ENCODE results near the gene PLCG1.
"Not testable (repeated sequence)": the region's sequence is repeated elsewhere in the genome, so short reads cannot be mapped to it uniquely, and the experiment has no call there.

The PLCG1 gene

DNA sequence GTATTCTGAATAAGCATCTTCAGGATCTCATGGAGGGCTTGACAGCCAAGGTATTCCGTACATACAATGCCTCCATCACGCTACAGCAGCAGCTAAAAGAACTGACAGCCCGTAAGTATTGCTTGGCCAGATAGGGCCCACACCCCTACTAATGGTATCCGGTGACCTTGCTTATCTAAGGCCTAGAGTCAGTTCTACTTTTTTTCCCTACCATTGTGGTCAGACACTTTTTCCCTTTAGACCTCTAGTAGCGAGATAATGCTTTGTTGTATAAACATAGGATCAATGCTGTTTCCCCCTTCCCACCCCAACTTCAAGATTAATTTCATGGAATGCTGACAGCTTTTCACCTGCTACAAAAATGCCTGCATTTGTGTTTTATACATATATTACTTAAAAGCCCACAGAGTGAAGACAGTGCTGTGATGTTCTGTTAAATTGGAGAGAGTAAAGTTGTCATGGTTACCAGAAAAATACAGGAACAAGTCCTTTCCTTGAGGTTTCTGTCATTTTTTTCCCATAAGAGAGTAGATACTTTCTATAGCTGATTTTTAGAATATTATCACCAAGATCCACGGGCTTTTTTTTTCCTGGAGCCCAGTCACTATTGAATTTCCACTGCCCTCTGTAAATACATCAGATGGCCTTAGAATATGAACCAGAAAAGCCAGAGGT, 20.9 kb upstream of the PLCG1 start:
- H3K27me3 Mint-ChIP-seq = no peaks in the 10 kb centered on the region

DNA sequence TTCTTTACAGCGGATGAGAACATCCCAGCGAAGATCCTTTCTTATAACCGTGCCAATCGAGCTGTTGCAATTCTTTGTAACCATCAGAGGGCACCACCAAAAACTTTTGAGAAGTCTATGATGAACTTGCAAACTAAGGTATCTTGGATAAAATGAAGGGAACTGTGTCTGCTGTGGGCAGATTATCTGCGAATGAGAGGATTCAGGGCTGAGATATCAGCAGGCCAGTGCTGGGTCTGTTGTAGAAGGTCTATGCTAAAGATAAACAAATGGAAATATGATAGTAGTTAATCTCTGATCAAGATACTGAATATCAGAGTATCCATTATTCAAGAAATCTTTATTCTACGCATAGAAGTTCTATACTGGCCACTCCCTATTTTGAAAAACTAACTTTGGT, 19.2 kb upstream of the PLCG1 start:
- H3K27ac Mint-ChIP-seq; ATAC-seq (replicated peaks); H3K27me3 Mint-ChIP-seq; DNase-seq; H3K4me1 Mint-ChIP-seq; H3K4me3 Mint-ChIP-seq; H3K9me3 Mint-ChIP-seq: not testable (repeated sequence)
- peaks cover 23 to 59% of the 10 kb centered on the region in 2 donors for H3K36me3 Mint-ChIP-seq

More for the DNA sequence above, 20.9 kb upstream of the PLCG1 start:
- no peaks in the 10 kb centered on the region for H3K9me3 Mint-ChIP-seq
- no peak overlapping the region for H3K27ac Mint-ChIP-seq
- no peak for DNase-seq
- H3K36me3 Mint-ChIP-seq = peaks cover 26 to 62% of the 10 kb centered on the region in 2 donors
- peaks cover 4 to 7% of the 10 kb centered on the region in 2 donors for H3K4me1 Mint-ChIP-seq
- H3K4me3 Mint-ChIP-seq = no peak overlapping the region
- no peak for ATAC-seq (replicated peaks)

DNA sequence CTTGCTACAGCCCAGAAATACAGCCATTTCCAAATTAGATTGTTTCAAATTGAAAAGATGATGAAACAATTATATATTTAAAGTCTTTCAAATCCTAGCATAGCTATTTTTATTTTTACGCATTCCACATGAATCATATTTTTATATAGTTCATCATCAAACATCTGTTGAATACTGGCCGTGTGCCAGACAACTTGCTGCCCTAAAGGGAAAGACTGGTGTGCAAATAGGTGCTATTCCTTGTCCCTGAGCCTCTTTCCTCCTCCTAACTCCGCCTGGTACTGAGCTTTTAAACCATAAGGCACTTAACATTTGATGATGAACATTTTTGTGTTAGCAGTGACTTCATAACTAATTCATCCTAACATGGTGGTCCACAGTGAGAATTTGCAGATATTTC, 18.7 kb upstream of the PLCG1 start:
- no peaks in the 10 kb centered on the region for H3K27me3 Mint-ChIP-seq
- H3K4me3 Mint-ChIP-seq = no peak overlapping the region
- no peaks in the 10 kb centered on the region for H3K4me1 Mint-ChIP-seq
- peaks cover 24 to 59% of the 10 kb centered on the region in 2 donors for H3K36me3 Mint-ChIP-seq
- no peak overlapping the region for H3K27ac Mint-ChIP-seq
- ATAC-seq (replicated peaks) = no peak
- DNase-seq = no peak
- H3K9me3 Mint-ChIP-seq = no peaks in the 10 kb centered on the region

DNA sequence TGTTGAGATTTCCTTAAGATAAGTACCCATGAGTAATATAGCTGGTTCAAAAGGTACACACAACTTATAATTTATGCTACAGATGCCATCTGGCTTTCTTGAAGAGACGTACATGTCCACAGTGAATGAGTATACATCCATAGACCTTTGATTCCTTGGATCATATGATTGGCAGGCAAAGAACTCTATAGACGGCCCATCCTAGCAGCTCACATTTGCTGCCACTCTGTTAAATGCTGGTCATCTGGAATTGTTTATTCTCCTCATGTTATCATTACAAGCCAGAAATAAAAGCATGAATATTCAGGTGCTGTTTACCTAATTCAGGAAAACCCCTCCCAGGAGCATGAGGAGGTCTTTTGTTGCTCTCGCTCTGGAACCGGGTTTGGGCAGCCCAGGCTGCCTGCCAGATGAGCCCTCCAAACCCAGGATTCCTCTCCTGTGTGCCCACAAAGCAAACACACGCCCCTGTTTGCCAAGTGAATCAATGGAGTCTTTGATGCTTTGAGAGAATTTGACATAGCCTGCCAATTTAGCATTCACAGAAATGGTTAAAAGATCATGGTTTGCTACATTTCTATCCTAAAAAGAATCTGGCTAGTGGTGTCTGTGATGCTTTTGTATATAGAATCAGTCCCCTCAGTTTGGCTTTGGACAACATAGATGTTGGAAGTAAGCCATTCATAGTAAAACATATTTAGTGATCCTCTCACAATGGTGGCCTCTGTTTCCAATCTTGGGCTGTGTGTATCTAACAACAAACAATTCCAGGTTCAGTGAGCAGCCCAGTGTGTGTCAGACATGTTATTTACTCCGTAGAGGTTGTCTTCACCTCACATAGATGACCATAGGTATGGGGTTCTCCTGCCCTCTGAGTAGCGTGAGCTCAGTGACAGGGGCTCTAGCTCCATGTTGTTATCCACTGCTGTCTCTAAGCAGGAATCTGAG, 17.5 kb upstream of the PLCG1 start:
- Mint-ChIP-seq H3K27ac (no peak overlapping the region), H3K36me3 (peaks cover 27 to 58% of the 10 kb centered on the region in 2 donors), H3K4me3 (no peak overlapping the region), H3K27me3 (no peaks in the 10 kb centered on the region), H3K9me3 (no peaks in the 10 kb centered on the region), H3K4me1 (no peaks in the 10 kb centered on the region)
- no peak for ATAC-seq (replicated peaks)
- no peak for DNase-seq

DNA sequence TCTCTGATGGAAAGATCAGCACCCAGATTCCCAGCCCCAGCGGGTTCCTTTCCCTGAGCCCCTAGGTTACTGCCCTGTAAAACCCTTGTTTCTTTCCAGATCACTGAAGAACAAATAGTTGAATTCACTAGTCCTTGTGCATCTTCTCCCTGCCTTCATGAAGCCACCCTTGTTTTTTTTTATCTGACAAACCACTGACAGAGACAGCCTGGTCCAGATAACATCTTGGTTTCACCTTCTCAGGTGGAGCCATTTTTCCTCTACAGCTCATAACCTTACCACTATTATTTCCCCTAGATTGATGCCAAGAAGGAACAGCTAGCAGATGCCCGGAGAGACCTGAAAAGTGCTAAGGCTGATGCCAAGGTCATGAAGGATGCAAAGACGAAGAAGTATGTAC, 15.9 kb upstream of the PLCG1 start:
- Mint-ChIP-seq H3K4me3 (no peak overlapping the region), H3K27me3 (no peaks in the 10 kb centered on the region), H3K36me3 (peaks cover 36 to 58% of the 10 kb centered on the region in 2 donors), H3K27ac (no peak overlapping the region), H3K9me3 (no peaks in the 10 kb centered on the region), H3K4me1 (no peaks in the 10 kb centered on the region)
- ATAC-seq (replicated peaks) (no peak), DNase-seq (no peak)

DNA sequence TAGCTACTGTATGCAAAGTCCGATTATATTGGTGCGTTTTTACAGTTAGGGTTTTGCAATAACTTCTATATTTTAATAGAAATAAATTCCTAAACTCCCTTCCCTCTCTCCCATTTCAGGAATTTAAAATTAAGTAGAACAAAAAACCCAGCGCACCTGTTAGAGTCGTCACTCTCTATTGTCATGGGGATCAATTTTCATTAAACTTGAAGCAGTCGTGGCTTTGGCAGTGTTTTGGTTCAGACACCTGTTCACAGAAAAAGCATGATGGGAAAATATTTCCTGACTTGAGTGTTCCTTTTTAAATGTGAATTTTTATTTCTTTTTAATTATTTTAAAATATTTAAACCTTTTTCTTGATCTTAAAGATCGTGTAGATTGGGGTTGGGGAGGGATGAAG, 13.7 kb upstream of the PLCG1 start:
- ATAC-seq (replicated peaks) = no peak
- H3K27me3 Mint-ChIP-seq = no peaks in the 10 kb centered on the region
- DNase-seq = no peak
- no peak overlapping the region for H3K4me3 Mint-ChIP-seq
- no peaks in the 10 kb centered on the region for H3K4me1 Mint-ChIP-seq
- H3K36me3 Mint-ChIP-seq = peaks cover 40 to 61% of the 10 kb centered on the region in 2 donors
- H3K27ac Mint-ChIP-seq = no peak overlapping the region
- peaks cover 0 to 2% of the 10 kb centered on the region in 2 donors for H3K9me3 Mint-ChIP-seq

DNA sequence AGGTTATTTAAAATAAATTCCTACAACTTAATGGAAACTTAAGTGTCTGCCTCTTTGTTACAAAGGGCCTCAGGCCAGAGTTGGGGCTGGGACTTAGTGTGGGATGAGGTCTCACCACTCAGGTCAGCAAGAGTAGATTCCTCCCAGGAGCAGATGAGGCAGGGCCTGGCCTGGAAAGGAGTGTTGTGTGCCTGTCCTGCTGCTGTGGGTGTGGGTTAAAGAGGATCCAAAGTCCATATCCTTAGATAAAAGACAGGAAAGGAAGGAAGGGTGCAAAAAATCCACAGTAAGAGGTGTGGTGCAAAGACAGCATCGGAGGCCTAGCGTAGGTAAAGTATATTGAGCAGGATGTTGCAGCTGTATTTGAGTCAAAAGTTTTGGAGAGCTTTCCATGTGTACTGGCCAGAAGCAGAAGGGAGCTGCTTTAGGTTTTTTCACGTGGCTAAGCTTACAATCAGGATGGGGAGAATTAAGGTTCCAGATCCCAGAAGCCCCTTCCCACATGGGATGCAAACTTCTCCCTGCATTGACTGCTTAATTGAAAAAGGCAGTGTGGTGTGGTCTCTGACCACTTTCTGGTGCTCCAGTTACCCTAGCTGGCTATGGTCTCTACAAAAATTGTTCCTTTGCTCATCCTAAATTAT, 12.8 kb upstream of the PLCG1 start:
- Mint-ChIP-seq H3K36me3 (peaks cover 37 to 60% of the 10 kb centered on the region in 2 donors), H3K27me3 (no peaks in the 10 kb centered on the region)
- no peak for ATAC-seq (replicated peaks)

DNA sequence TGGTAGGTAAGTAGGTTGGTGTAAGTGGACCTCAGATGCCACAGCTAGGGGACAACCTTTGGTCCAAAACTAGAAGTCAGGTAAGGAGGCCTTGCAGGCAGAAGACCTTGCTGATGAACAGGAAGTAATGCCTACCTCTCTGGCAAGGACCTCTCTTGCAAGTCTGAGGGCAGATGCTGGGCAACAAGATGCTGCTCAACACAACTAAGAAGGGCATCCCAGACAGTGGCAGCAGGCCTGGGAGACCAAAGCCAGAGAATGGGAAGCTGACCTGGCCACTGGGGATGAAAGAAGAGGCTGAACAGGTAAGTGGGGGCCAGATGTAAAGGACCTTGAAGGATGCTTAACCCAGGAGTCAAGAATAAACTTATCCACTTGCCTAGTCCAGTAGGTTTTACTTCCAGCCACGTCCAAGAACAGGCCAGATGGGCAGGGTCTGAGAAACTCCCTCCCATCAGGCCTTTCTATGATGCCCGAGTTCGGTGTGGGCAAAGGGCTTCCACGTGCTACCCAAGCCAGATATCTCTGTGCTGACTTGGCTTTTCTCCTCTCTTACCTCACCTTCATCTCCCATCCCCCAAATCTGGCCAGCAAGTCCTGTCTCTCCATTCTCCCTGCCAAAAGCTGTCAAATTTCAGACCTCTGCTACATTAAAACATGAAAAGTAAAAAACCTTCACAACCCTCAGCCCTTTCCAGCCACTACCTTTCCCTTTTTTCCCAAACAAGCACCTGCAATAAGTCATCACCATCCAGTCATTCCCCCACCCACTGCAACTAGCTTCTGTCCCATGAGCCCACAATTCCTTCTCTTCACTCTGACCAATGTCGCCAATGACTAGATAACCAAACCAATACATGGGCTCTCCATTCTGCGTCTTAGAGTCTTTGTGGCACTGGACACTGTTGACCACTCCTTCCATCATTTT, 11.5 kb upstream of the PLCG1 start:
- peaks cover 35 to 52% of the 10 kb centered on the region in 2 donors for H3K36me3 Mint-ChIP-seq

More for the DNA sequence above, 12.8 kb upstream of the PLCG1 start:
- Mint-ChIP-seq H3K27ac (peak overlapping the region; percentile 71), H3K9me3 (peaks cover 0 to 2% of the 10 kb centered on the region in 2 donors), H3K4me3 (no peak overlapping the region), H3K4me1 (no peaks in the 10 kb centered on the region)
- no peak for DNase-seq

DNA sequence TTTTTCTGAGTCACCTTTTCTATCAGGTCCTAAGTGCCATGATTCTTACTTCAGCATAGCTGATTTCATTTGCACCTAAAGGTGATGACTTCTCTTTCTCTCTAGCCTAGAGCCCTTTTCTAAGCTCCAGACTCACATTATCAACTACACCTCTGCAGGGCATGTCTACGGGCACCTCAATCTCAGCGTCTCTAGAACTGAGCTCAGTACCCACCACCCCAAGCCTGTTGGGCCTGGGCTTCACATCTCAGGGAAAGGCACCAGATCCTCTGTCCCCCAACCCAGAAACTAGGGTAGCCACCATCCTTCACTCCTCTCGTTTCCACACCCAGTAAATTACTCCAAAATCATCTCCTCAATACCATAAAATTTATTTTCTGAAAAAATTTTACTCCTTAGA, 10.6 kb upstream of the PLCG1 start:
- Mint-ChIP-seq H3K4me3 (no peak overlapping the region), H3K4me1 (peaks cover 6 to 9% of the 10 kb centered on the region in 2 donors), H3K27ac (peak overlapping the region; percentile 2), H3K9me3 (peaks cover 0 to 2% of the 10 kb centered on the region in 2 donors), H3K36me3 (peaks cover 30 to 45% of the 10 kb centered on the region in 2 donors), H3K27me3 (no peaks in the 10 kb centered on the region)
- ATAC-seq (replicated peaks) (no peak), DNase-seq (no peak)

More for the DNA sequence above, 11.5 kb upstream of the PLCG1 start:
- Mint-ChIP-seq H3K27ac (peak overlapping the region; percentile 66), H3K4me1 (peaks cover 0 to 2% of the 10 kb centered on the region in 2 donors), H3K4me3 (no peak overlapping the region), H3K27me3 (no peaks in the 10 kb centered on the region), H3K9me3 (peaks cover 0 to 2% of the 10 kb centered on the region in 2 donors)
- ATAC-seq (replicated peaks) (no peak), DNase-seq (no peak)

DNA sequence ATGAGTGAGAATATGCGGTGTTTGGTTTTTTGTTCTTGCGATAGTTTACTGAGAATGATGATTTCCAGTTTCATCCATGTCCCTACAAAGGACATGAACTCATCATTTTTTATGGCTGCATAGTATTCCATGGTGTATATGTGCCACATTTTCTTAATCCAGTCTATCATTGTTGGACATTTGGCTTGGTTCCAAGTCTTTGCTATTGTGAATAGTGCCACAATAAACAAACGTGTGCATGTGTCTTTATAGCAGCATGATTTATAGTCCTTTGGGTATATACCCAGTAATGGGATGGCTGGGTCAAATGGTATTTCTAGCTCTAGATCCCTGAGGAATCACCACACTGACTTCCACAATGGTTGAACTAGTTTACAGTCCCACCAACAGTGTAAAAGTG, 9.0 kb upstream of the PLCG1 start:
- not testable (repeated sequence) for H3K9me3 Mint-ChIP-seq; ATAC-seq (replicated peaks); H3K4me3 Mint-ChIP-seq; DNase-seq; H3K27me3 Mint-ChIP-seq; H3K27ac Mint-ChIP-seq
- H3K36me3 Mint-ChIP-seq = peaks cover 24 to 35% of the 10 kb centered on the region in 2 donors
- H3K4me1 Mint-ChIP-seq = peaks cover 10 to 14% of the 10 kb centered on the region in 2 donors

DNA sequence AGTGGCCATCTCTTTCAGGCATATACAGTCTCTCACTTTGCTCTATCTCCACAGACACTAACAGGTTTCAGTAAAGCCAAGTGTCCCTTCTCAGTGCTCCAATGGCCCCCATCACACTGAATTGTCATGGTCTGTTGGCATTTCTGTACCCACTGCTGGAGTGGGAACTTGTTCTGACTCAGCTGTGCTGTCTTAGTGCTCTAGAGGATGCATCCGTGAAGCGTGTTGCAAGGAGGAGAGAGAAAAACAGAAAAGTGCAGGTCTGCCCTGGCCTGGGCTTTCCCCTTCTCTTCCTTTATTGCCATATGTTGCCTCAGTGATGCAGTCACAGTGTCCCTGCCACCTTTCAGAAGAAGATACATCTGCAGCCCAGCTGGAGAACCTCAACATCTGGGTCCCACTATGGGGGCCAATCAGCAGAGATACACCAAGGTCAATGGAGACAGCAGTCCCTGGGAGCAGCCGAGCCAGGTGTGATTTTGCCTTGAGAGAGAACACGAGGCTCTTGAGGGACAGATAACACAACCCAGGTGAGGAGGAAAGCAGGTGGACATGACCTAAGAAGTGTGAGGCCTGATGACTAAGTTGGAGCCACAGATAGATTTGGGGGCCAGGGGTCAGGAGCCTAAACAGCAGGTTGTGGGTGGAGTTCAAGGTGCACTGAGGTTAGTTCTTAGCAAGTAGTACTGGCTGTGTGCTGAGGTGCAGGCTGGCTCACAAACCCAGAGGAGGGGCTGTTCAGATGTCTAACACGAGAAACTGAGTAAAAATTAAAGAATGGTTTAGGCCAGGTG, 5.6 kb upstream of the PLCG1 start:
- DNase-seq (peak; percentile 21), ATAC-seq (replicated peaks) (peak; percentile 59 to 69)
- peaks cover 0 to 6% of the 10 kb centered on the region in 2 donors for H3K27me3 Mint-ChIP-seq
- H3K4me1 Mint-ChIP-seq = peaks cover 30 to 33% of the 10 kb centered on the region in 2 donors
- H3K9me3 Mint-ChIP-seq = peaks cover 0 to 2% of the 10 kb centered on the region in 2 donors
- peak overlapping the region; percentile 37 for H3K27ac Mint-ChIP-seq
- H3K4me3 Mint-ChIP-seq = no peak overlapping the region
- H3K36me3 Mint-ChIP-seq = peaks cover 3 to 11% of the 10 kb centered on the region in 2 donors

DNA sequence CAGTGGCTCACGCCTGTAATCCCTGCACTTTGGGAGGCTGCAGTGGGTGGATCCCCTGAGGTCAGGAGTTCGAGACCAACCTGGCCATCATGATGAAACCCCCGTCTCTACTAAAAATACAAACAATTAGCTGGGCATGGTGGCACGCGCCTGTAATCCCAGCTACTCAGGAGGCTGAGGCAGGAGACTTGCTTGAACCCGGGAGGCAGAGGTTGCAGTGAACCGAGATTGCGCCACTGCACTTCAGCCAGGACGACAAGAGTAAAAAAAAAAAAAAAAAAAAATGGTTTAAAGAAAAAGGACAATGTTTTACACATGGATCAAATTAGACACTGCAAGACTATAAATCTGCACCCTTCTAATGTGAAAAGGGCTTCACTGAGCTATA, 5.0 kb upstream of the PLCG1 start:
- not testable (repeated sequence) for H3K4me3 Mint-ChIP-seq; H3K27ac Mint-ChIP-seq; DNase-seq; ATAC-seq (replicated peaks); H3K36me3 Mint-ChIP-seq; H3K27me3 Mint-ChIP-seq; H3K9me3 Mint-ChIP-seq
- H3K4me1 Mint-ChIP-seq = peaks cover 30 to 33% of the 10 kb centered on the region in 2 donors
